H9 (cell line): ENCODE measurements around the gene GFRA1. TPM values are rescaled to one million over a fixed set of nuclear protein-coding genes. Genes with fewer than 3 reads are reported as not detected.

Experiments used
- DNase-seq: peaks from one replicate; pipeline ENCODE4 v3.0.0-alpha.2; 2017
- H2AFZ ChIP-seq: one replicate; pipeline ENCODE4 v1.6.1; 2013; ENCODE audit warnings: mild to moderate bottlenecking, low read length, control low read depth, moderate library complexity
- H2AK5ac ChIP-seq: 2 replicates; pipeline ENCODE4 v1.6.1; 2013; ENCODE audit warnings: low read length, control low read depth, mixed read lengths; ENCODE audit not compliant: insufficient read length
- H2BK120ac ChIP-seq: one replicate; pipeline ENCODE4 v1.6.1; 2013; ENCODE audit warnings: low read depth, mild to moderate bottlenecking, low read length, control low read depth, inconsistent platforms; ENCODE audit not compliant: poor library complexity, severe bottlenecking
- H2BK12ac ChIP-seq: 2 replicates; pipeline ENCODE4 v1.6.1; 2013; ENCODE audit warnings: low read length, control low read depth, mixed read lengths, low read depth; ENCODE audit not compliant: insufficient read length
- H2BK15ac ChIP-seq: 2 replicates; pipeline ENCODE4 v1.6.1; 2013; ENCODE audit warnings: low read depth, low read length, control low read depth
- H2BK20ac ChIP-seq: one replicate; pipeline ENCODE4 v1.6.1; 2013; ENCODE audit warnings: low read depth, mild to moderate bottlenecking, low read length, control low read depth, inconsistent platforms; ENCODE audit not compliant: poor library complexity, severe bottlenecking
- H2BK5ac ChIP-seq: 2 replicates; pipeline ENCODE4 v1.6.1; 2013; ENCODE audit warnings: low read length, control low read depth, mixed read lengths; ENCODE audit not compliant: insufficient read length
- H3K14ac ChIP-seq: 2 replicates; pipeline ENCODE4 v1.6.1; 2013; ENCODE audit warnings: low read length, control low read depth; ENCODE audit not compliant: insufficient read depth
- H3K18ac ChIP-seq: 2 replicates; pipeline ENCODE4 v1.6.1; 2013; ENCODE audit warnings: low read depth, mild to moderate bottlenecking, mixed read lengths, low read length, control low read depth; ENCODE audit not compliant: insufficient read length
- H3K23ac ChIP-seq: 2 replicates; pipeline ENCODE4 v1.6.1; 2013; ENCODE audit warnings: low read length, control low read depth, mixed read lengths, low read depth; ENCODE audit not compliant: insufficient read length
- H3K23me2 ChIP-seq: 2 replicates; pipeline ENCODE4 v1.6.1; 2013; ENCODE audit warnings: low read depth, mild to moderate bottlenecking, mixed read lengths, low read length, control low read depth; ENCODE audit not compliant: insufficient read length, poor library complexity, severe bottlenecking
- H3K27ac ChIP-seq: 2 replicates; pipeline ENCODE4 v1.5.1; 2013; ENCODE audit warnings: low read length, control low read depth, mixed read lengths, low read depth; ENCODE audit not compliant: insufficient read length
- H3K27me3 ChIP-seq: 2 replicates; pipeline ENCODE4 v1.6.1; 2013; ENCODE audit warnings: low read length, control low read depth, inconsistent platforms; ENCODE audit not compliant: insufficient read depth
- H3K4ac ChIP-seq: 2 replicates; pipeline ENCODE4 v1.6.1; 2013; ENCODE audit warnings: low read depth, mild to moderate bottlenecking, control low read depth, inconsistent platforms, low read length, moderate library complexity
- H3K4me1 ChIP-seq: 2 replicates; pipeline ENCODE4 v1.6.1; 2013; ENCODE audit warnings: low read length, control low read depth, inconsistent platforms; ENCODE audit not compliant: insufficient read depth
- H3K4me2 ChIP-seq: 2 replicates; pipeline ENCODE4 v1.6.1; 2013; ENCODE audit warnings: low read length, control low read depth, mixed read lengths; ENCODE audit not compliant: insufficient read length, insufficient read depth
- H3K56ac ChIP-seq: 2 replicates; pipeline ENCODE4 v1.6.1; 2013; ENCODE audit warnings: low read depth, mild to moderate bottlenecking, mixed read lengths, low read length, control low read depth; ENCODE audit not compliant: insufficient read length
- H3K79me1 ChIP-seq: 2 replicates; pipeline ENCODE4 v1.6.1; 2013; ENCODE audit warnings: low read depth, mild to moderate bottlenecking, moderate library complexity, low read length, control low read depth, inconsistent platforms; ENCODE audit not compliant: insufficient read depth, poor library complexity, severe bottlenecking
- H3K79me2 ChIP-seq: 2 replicates; pipeline ENCODE4 v1.6.1; 2013; ENCODE audit warnings: low read length, control low read depth, inconsistent platforms; ENCODE audit not compliant: insufficient read depth
- H3K9ac ChIP-seq: 2 replicates; pipeline ENCODE4 v1.6.1; 2013; ENCODE audit warnings: low read length, control low read depth, mixed read lengths; ENCODE audit not compliant: insufficient read length; ENCODE audit errors: extremely low read depth
- H3K9me3 ChIP-seq: one replicate; pipeline ENCODE4 v1.6.1; 2013; ENCODE audit warnings: low read depth, low read length, inconsistent platforms; ENCODE audit not compliant: control insufficient read depth
- H3T11ph ChIP-seq: one replicate; pipeline ENCODE4 v1.6.1; 2013; ENCODE audit warnings: mild to moderate bottlenecking, low read length, control low read depth, inconsistent platforms
- H4K20me1 ChIP-seq: one replicate; pipeline ENCODE4 v1.6.1; 2013; ENCODE audit not compliant: control insufficient read depth, insufficient read length, insufficient read depth
- H4K5ac ChIP-seq: 2 replicates; pipeline ENCODE4 v1.6.1; 2013; ENCODE audit warnings: low read depth, mild to moderate bottlenecking, mixed read lengths, low read length, control low read depth; ENCODE audit not compliant: insufficient read length
- H4K8ac ChIP-seq: replicated peaks from 2 replicates; pipeline ENCODE4 v1.6.1; 2013; ENCODE audit warnings: low read length, control low read depth, mixed read lengths, low read depth; ENCODE audit not compliant: insufficient read length
- H4K91ac ChIP-seq: 2 replicates; pipeline ENCODE4 v1.6.1; 2013; ENCODE audit warnings: low read depth, mild to moderate bottlenecking, moderate library complexity, mixed read lengths, low read length, control low read depth; ENCODE audit not compliant: insufficient read length
- H3K27ac Mint-ChIP-seq, 3 experiments: 2 replicates in 2 of 3; 3 replicates in 1 of 3; pipeline ENCODE4 v1.8.0; 2020 to 2021; ENCODE audit warnings: mixed read lengths in 3 of 3, mild to moderate bottlenecking in 1 of 3, moderate library complexity in 1 of 3
- H3K27me3 Mint-ChIP-seq: 2 replicates; pipeline ENCODE4 v1.8.0; 2021; ENCODE audit warnings: low read depth, mild to moderate bottlenecking, moderate library complexity, mixed read lengths
- H3K36me3 Mint-ChIP-seq, 3 experiments: 2 replicates in 2 of 3; 3 replicates in 1 of 3; pipeline ENCODE4 v1.8.0; 2020 to 2021; ENCODE audit warnings: low read depth in 3 of 3, mixed read lengths in 3 of 3; ENCODE audit not compliant: insufficient read depth in 1 of 3
- H3K4me1 Mint-ChIP-seq, 2 experiments: 2 replicates each; pipeline ENCODE4 v1.8.0; 2020; ENCODE audit warnings: mixed read lengths in 2 of 2
- H3K4me3 Mint-ChIP-seq, 2 experiments: 2 replicates in 1 of 2; 3 replicates in 1 of 2; pipeline ENCODE4 v1.8.0; 2020 to 2021; ENCODE audit warnings: mild to moderate bottlenecking in 2 of 2, mixed read lengths in 2 of 2, moderate library complexity in 1 of 2
- H3K9me3 Mint-ChIP-seq, 2 experiments: 2 replicates in 1 of 2; 3 replicates in 1 of 2; pipeline ENCODE4 v1.8.0; 2020; ENCODE audit warnings: mild to moderate bottlenecking in 2 of 2, mixed read lengths in 2 of 2, moderate library complexity in 1 of 2
- WGBS: extraction: QIAGEN DNeasy Blood & Tissue Kit; methylation state at CpG from one replicate; pipeline ENCODE4 v1.1.7; 2013; ENCODE audit warnings: missing lambda C conversion rate, low lambda C conversion rate, mixed read lengths; ENCODE audit not compliant: insufficient read length; ENCODE audit errors: extremely low coverage; 5-methylcytosine and 5-hydroxymethylcytosine counted together
- total RNA-seq: library from RNA; stranded (reverse); gene quantifications from 2 replicates; pipeline ENCODE4 v1.2.1, GENCODE V29; 2021
- TF ChIP-seq, protein P1 (sequence below): fragments of 200-600 bp; sonication (generic); conservative IDR thresholded peaks from 3 replicates; pipeline ENCODE4 v1.8.0; 2021; ENCODE audit warnings: antibody characterized with exemption, mild to moderate bottlenecking

Gene GFRA1
- total RNA-seq, 1 experiment from 2014 or later: 0.24 TPM

DNA sequence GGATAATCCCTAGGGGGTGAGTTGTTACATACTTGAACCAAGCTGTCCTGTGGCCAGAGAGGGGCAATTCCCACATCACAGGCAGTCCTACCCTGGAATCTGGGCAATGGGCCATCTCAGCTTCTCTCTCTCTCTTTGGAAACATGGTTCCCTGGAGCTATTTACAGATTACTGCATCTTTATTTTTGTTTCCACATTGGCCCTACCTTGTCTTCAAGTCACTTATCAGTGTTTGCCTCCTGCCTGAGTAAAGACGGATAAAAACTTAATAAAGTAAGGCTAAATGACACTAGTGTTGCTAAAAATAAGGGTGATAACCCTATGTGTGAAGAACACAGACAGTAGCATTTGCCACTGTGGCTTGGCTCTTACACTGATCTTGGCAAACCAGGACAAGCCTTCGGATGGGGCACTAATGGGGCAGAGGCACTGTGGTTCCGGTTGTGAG is 228.2 kb downstream of the GFRA1 start:
- no CpG with 5 or more reads among the region's 3 CpGs for WGBS
- Histone ChIP-seq H4K8ac (no peak overlapping the region), H3K56ac (no peak overlapping the region), H2AFZ (no peak overlapping the region), H3K27me3 (no peaks in the 10 kb centered on the region; the same call in 1 of the 2 replicates), H3K4me2 (no peak overlapping the region), H3K23me2 (no peaks in the 10 kb centered on the region), H2BK15ac (no peak overlapping the region), H3K18ac (no peak overlapping the region), H3K14ac (no peak overlapping the region), H4K20me1 (no peaks in the 10 kb centered on the region), H2BK12ac (no peak overlapping the region), H3K4ac (no peak overlapping the region), H3T11ph (no peak overlapping the region), H3K4me1 (no peaks in the 10 kb centered on the region), H2BK20ac (no peak overlapping the region), H3K9ac (no peak overlapping the region), H3K23ac (no peak overlapping the region), H4K5ac (no peak overlapping the region), H2BK5ac (no peak overlapping the region), H2BK120ac (no peak overlapping the region), H4K91ac (no peak overlapping the region), H3K27ac (no peak overlapping the region), H2AK5ac (no peak overlapping the region), H3K79me2 (no peaks in the 10 kb centered on the region), H3K9me3 (no peaks in the 10 kb centered on the region), H3K79me1 (no peaks in the 10 kb centered on the region)
- no peak for DNase-seq
- no peaks in the 10 kb centered on the region; the same call in 1 of the 2 replicates for H3K27me3 Mint-ChIP-seq
- H3K9me3 Mint-ChIP-seq: no peaks in the 10 kb centered on the region; a peak in 2 of 5 replicates
- no peak overlapping the region; a peak in 1 of 5 replicates for H3K4me3 Mint-ChIP-seq
- no peaks in the 10 kb centered on the region for H3K36me3 Mint-ChIP-seq
- H3K27ac Mint-ChIP-seq: no peak overlapping the region; a peak in 1 of 7 replicates
- TF ChIP-seq, protein P1, sequence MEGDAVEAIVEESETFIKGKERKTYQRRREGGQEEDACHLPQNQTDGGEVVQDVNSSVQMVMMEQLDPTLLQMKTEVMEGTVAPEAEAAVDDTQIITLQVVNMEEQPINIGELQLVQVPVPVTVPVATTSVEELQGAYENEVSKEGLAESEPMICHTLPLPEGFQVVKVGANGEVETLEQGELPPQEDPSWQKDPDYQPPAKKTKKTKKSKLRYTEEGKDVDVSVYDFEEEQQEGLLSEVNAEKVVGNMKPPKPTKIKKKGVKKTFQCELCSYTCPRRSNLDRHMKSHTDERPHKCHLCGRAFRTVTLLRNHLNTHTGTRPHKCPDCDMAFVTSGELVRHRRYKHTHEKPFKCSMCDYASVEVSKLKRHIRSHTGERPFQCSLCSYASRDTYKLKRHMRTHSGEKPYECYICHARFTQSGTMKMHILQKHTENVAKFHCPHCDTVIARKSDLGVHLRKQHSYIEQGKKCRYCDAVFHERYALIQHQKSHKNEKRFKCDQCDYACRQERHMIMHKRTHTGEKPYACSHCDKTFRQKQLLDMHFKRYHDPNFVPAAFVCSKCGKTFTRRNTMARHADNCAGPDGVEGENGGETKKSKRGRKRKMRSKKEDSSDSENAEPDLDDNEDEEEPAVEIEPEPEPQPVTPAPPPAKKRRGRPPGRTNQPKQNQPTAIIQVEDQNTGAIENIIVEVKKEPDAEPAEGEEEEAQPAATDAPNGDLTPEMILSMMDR: no peak
- peaks cover 5 to 8% of the 10 kb centered on the region in 2 experiments; a peak in 2 of 4 replicates for H3K4me1 Mint-ChIP-seq
